ENCODE measurements around the gene RPGR.
A peak's percentile ranks its signal among the peaks of the same experiment; 100 is the strongest.

Gene RPGR

GRCh38 chrX:38352362-38352761 lies 25.1 kb upstream of the RPGR start, which contains the start of gene OTC:
OTC (plus strand) TSS chrX:38352604; CDS start chrX:38352697, 93 bp downstream.
- H3K4me1 ChIP-seq (ENCODE audit: control insufficient read depth in 1 of 2, insufficient read depth in 2 of 2, low read length in 2 of 2): no peaks in the 10 kb centered on the region

DNA sequence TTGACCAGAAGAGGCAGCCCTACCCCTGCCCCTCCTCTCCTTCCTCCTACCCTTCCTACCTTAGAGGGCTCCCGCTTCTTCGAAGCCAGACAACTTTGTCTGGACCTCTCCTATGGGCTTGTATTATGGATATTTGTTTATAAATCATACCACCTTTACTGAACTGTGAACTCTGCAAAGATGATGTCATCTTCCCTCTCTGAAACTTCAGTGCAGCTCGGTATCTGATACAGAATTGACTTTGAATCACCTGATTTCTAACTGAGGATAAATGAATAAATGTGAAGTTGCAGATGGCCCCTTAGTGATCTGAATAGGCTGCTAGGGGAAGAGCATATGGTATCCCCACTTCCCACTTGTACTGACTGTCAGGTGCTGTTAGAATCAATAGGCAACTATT lies 24.0 kb upstream of the RPGR start:
- Histone ChIP-seq H3K9me3 (ENCODE audit: control insufficient read depth in 1 of 2, low read length in 2 of 2) (no peaks in the 10 kb centered on the region), H3K36me3 (ENCODE audit: control insufficient read depth in 1 of 2, insufficient read depth in 2 of 2, low read length in 2 of 2) (no peaks in the 10 kb centered on the region), H3K4me1 (ENCODE audit: control insufficient read depth in 1 of 2, insufficient read depth in 2 of 2, low read length in 2 of 2) (no peaks in the 10 kb centered on the region), H3K4me3 (ENCODE audit: low read depth in 1 of 2, low read length in 2 of 2) (no peak overlapping the region), H3K27me3 (ENCODE audit: low read depth, low read length) (no peaks in the 10 kb centered on the region), H3K27ac (ENCODE audit: low read length) (no peak overlapping the region)

More at GRCh38 chrX:38352362-38352761, 25.1 kb upstream of the RPGR start, which contains the start of gene OTC:
- no peaks in the 10 kb centered on the region for H3K27me3 ChIP-seq (ENCODE audit: low read depth, low read length)
- no peaks in the 10 kb centered on the region for H3K36me3 ChIP-seq (ENCODE audit: control insufficient read depth in 1 of 2, insufficient read depth in 2 of 2, low read length in 2 of 2)
- no peaks in the 10 kb centered on the region for H3K9me3 ChIP-seq (ENCODE audit: control insufficient read depth in 1 of 2, low read length in 2 of 2)
- peak within 1 kb of the TSS in 1 of 2 donors; percentile 37 for H3K4me3 ChIP-seq (ENCODE audit: low read depth in 1 of 2, low read length in 2 of 2)
- H3K27ac ChIP-seq (ENCODE audit: low read length): peak within 1 kb of the TSS; percentile 8

DNA sequence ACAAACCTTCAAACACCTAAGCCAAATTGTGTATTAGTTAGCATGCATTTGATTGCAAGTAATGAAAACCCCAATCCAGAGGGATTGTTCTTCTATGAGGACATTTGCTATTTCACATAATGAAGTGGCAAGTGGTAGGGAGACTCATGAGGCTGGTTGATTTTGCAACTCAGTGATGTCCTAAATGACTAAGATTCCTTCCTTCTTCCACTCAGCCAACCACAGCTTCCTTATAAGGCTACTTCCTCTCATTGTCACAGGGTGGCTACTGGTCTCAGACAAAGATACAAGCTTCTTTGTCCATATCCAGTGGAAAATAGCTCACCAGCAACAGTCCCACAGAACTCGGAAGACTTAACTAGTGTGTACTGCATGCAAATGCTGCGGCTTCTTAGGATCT lies 19.8 kb upstream of the RPGR start:
- Histone ChIP-seq H3K36me3 (ENCODE audit: control insufficient read depth in 1 of 2, insufficient read depth in 2 of 2, low read length in 2 of 2) (no peaks in the 10 kb centered on the region), H3K9me3 (ENCODE audit: control insufficient read depth in 1 of 2, low read length in 2 of 2) (no peaks in the 10 kb centered on the region), H3K4me1 (ENCODE audit: control insufficient read depth in 1 of 2, insufficient read depth in 2 of 2, low read length in 2 of 2) (no peaks in the 10 kb centered on the region), H3K27me3 (ENCODE audit: low read depth, low read length) (no peaks in the 10 kb centered on the region), H3K27ac (ENCODE audit: low read length) (no peak overlapping the region), H3K4me3 (ENCODE audit: low read depth in 1 of 2, low read length in 2 of 2) (no peak overlapping the region)

DNA sequence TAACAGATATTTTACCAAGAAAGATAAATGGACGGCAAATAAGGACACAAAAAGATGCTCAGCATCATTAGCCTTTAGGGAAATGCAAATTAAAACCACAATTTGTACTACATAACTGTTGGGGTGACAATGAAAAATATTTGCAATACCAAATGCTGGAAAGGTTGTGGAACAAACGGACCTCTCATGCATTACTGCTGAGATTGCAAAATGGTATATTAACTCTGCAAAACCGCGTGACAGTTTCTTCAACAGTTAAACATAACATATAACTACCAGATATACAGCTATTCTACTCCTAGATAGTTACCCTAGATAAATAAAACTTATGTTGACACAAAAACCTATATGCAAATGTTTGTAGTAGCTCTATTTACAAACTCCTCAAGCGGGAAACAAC lies 18.8 kb upstream of the RPGR start:
- Histone ChIP-seq H3K4me3 (ENCODE audit: low read depth in 1 of 2, low read length in 2 of 2) (no peak overlapping the region), H3K27me3 (ENCODE audit: low read depth, low read length) (no peaks in the 10 kb centered on the region), H3K36me3 (ENCODE audit: control insufficient read depth in 1 of 2, insufficient read depth in 2 of 2, low read length in 2 of 2) (no peaks in the 10 kb centered on the region), H3K4me1 (ENCODE audit: control insufficient read depth in 1 of 2, insufficient read depth in 2 of 2, low read length in 2 of 2) (no peaks in the 10 kb centered on the region), H3K27ac (ENCODE audit: low read length) (no peak overlapping the region), H3K9me3 (ENCODE audit: control insufficient read depth in 1 of 2, low read length in 2 of 2) (no peaks in the 10 kb centered on the region)

DNA sequence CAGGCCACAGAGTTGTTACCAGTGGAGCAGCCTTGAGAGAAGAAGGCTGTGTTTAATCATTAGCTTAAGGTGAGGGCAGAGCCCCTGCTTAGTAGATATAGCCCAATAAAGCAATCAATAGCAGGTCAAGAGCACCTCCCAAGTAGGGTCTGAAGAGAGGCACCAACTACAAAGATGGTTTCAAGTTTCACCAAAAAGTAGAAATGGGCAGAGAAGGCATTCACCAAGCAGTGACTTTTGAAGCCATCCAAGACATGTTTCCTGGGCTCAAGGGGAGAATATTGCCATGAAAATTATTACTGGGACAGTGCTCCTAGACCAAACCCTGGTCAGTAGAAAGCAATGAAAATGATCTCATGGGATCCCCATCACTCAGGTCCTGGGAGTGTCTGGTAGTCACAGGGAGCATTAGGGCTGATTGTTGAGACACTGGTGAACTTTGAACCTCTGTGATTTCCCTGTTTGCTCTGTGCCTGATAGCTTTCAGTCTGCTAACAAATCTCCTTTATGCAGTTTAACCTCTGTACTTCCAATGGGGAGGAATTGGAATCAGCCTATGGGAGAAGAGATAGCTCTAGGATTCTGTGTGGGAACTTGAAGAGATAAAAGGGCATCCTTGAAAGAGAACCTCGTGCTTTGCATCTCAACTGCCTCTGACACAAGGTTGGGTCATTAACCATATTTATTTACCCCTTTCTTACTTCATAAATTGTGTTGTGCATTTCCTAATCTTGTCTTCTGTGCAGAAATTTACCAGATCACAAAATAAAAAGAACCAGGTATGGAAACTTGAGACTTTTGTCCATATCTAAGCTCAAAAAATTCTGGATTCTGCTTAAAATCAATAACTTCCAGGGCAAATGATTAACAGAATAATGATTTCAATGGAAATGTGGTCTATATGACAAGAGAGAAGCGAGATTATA lies 15.8 kb upstream of the RPGR start:
- Histone ChIP-seq H3K4me3 (ENCODE audit: low read depth in 1 of 2, low read length in 2 of 2) (no peak overlapping the region), H3K4me1 (ENCODE audit: control insufficient read depth in 1 of 2, insufficient read depth in 2 of 2, low read length in 2 of 2) (no peaks in the 10 kb centered on the region), H3K9me3 (ENCODE audit: control insufficient read depth in 1 of 2, low read length in 2 of 2) (no peaks in the 10 kb centered on the region), H3K27ac (ENCODE audit: low read length) (no peak overlapping the region), H3K27me3 (ENCODE audit: low read depth, low read length) (no peaks in the 10 kb centered on the region), H3K36me3 (ENCODE audit: control insufficient read depth in 1 of 2, insufficient read depth in 2 of 2, low read length in 2 of 2) (no peaks in the 10 kb centered on the region)

- no peaks in the 10 kb centered on the region for H3K4me1 ChIP-seq (ENCODE audit: control insufficient read depth in 1 of 2, insufficient read depth in 2 of 2, low read length in 2 of 2)
- no peak overlapping the region for H3K27ac ChIP-seq (ENCODE audit: low read length)
- no peaks in the 10 kb centered on the region for H3K36me3 ChIP-seq (ENCODE audit: control insufficient read depth in 1 of 2, insufficient read depth in 2 of 2, low read length in 2 of 2)
- no peak overlapping the region for H3K4me3 ChIP-seq (ENCODE audit: low read depth in 1 of 2, low read length in 2 of 2)
- H3K9me3 ChIP-seq (ENCODE audit: control insufficient read depth in 1 of 2, low read length in 2 of 2): no peaks in the 10 kb centered on the region
- H3K27me3 ChIP-seq (ENCODE audit: low read depth, low read length): no peaks in the 10 kb centered on the region
These were observed 14.1 kb upstream of the RPGR start for GRCh38 chrX:38341442-38341841.

DNA sequence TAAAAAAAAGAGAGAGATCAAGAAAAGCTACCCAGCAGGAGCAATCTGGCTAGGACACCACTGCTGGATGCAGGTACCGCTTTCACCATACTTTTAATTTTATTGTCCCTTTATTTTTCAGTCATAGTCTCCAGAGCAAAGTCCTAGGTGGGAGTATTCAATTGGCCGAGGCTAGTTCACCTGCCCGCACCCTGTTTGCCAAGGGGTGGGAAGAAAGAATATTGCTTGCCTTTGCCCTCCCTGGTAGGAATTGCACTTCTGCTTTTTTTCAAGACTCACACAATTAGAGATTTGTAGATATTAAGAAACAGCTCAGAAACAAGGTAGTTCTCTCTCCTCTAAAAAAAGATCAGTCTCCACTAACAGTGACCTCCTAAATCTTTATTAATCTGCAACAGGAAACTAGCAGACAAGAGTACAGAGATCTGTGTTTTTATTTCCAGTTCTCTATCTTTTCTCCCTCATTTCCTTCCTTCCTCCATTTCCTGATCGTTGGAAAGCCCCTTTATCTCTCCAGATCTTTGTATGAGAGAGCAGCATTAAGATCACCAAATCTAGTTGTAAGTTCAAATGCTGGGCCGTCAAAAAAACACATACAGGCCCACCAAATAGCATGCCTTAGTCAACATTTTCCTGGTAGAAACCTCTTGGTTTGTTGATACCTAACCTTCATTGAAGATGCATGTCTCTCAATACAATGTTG lies 9.4 kb upstream of the RPGR start:
- H3K4me3 ChIP-seq (ENCODE audit: low read depth in 1 of 2, low read length in 2 of 2): no peak overlapping the region
- H3K27me3 ChIP-seq (ENCODE audit: low read depth, low read length): no peaks in the 10 kb centered on the region
- no peaks in the 10 kb centered on the region for H3K36me3 ChIP-seq (ENCODE audit: control insufficient read depth in 1 of 2, insufficient read depth in 2 of 2, low read length in 2 of 2)
- H3K4me1 ChIP-seq (ENCODE audit: control insufficient read depth in 1 of 2, insufficient read depth in 2 of 2, low read length in 2 of 2): no peaks in the 10 kb centered on the region
- no peak overlapping the region for H3K27ac ChIP-seq (ENCODE audit: low read length)
- no peaks in the 10 kb centered on the region for H3K9me3 ChIP-seq (ENCODE audit: control insufficient read depth in 1 of 2, low read length in 2 of 2)

GRCh38 chrX:38335382-38335781 lies 8.1 kb upstream of the RPGR start:
- Histone ChIP-seq H3K4me3 (ENCODE audit: low read depth in 1 of 2, low read length in 2 of 2) (no peak overlapping the region), H3K9me3 (ENCODE audit: control insufficient read depth in 1 of 2, low read length in 2 of 2) (no peaks in the 10 kb centered on the region), H3K36me3 (ENCODE audit: control insufficient read depth in 1 of 2, insufficient read depth in 2 of 2, low read length in 2 of 2) (no peaks in the 10 kb centered on the region), H3K27me3 (ENCODE audit: low read depth, low read length) (no peaks in the 10 kb centered on the region), H3K4me1 (ENCODE audit: control insufficient read depth in 1 of 2, insufficient read depth in 2 of 2, low read length in 2 of 2) (no peaks in the 10 kb centered on the region), H3K27ac (ENCODE audit: low read length) (no peak overlapping the region)

DNA sequence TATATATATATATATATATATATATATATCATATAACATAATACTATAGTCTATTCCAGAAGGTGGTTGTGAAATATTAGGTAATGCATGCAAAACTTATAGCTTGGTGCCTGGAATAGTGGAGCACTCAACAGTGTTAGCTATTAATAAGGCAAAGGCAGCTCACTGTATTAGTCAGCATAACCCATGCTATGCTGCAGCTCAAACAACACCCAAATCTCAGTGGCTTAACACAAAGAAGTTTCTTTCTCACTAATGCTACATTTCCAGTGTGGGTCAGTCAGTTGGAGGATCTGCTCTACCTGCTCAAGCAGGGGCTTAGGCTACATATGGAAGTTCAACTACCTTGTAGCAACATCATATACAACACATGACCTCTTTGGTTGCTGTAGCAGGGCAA lies 5.2 kb upstream of the RPGR start:
- Histone ChIP-seq H3K27me3 (ENCODE audit: low read depth, low read length) (no peaks in the 10 kb centered on the region), H3K36me3 (ENCODE audit: control insufficient read depth in 1 of 2, insufficient read depth in 2 of 2, low read length in 2 of 2) (no peaks in the 10 kb centered on the region), H3K9me3 (ENCODE audit: control insufficient read depth in 1 of 2, low read length in 2 of 2) (no peaks in the 10 kb centered on the region), H3K4me1 (ENCODE audit: control insufficient read depth in 1 of 2, insufficient read depth in 2 of 2, low read length in 2 of 2) (no peaks in the 10 kb centered on the region), H3K27ac (ENCODE audit: low read length) (no peak overlapping the region), H3K4me3 (ENCODE audit: low read depth in 1 of 2, low read length in 2 of 2) (no peak overlapping the region)

- no peaks in the 10 kb centered on the region for H3K9me3 ChIP-seq (ENCODE audit: control insufficient read depth in 1 of 2, low read length in 2 of 2)
- H3K36me3 ChIP-seq (ENCODE audit: control insufficient read depth in 1 of 2, insufficient read depth in 2 of 2, low read length in 2 of 2): peaks cover 0 to 3% of the 10 kb centered on the region in 2 donors
- H3K4me3 ChIP-seq (ENCODE audit: low read depth in 1 of 2, low read length in 2 of 2): peak overlapping the region; percentile 18 to 65
- H3K27ac ChIP-seq (ENCODE audit: low read length): no peak overlapping the region
- H3K27me3 ChIP-seq (ENCODE audit: low read depth, low read length): no peaks in the 10 kb centered on the region
- H3K4me1 ChIP-seq (ENCODE audit: control insufficient read depth in 1 of 2, insufficient read depth in 2 of 2, low read length in 2 of 2): no peaks in the 10 kb centered on the region
These were observed 419 bp upstream of the RPGR start for GRCh38 chrX:38327775-38328081.

DNA sequence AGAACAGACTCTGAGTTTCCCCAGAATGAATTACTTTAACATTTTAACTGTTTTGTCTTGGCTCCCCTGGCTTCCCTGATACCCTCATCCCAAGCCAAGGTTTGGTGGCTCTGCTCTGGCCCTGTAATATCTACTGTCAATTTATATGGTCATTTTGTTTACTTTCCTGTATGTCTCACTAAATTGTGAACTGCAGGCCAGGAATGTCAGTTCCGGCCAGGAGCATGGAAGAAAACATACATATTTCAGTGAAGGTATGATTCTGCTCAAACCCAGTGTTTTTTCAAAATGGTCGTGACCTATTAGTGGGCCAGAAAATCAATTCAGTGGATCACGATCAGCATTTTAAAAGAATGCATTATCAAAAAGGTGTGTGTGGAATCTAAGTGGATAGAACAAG lies 1.2 kb downstream of the RPGR start:
- H3K9me3 ChIP-seq (ENCODE audit: control insufficient read depth in 1 of 2, low read length in 2 of 2): no peaks in the 10 kb centered on the region
- peaks cover 0 to 3% of the 10 kb centered on the region in 2 donors for H3K36me3 ChIP-seq (ENCODE audit: control insufficient read depth in 1 of 2, insufficient read depth in 2 of 2, low read length in 2 of 2)
- H3K27me3 ChIP-seq (ENCODE audit: low read depth, low read length): no peaks in the 10 kb centered on the region
- peak overlapping the region; percentile 55 to 65 for H3K4me3 ChIP-seq (ENCODE audit: low read depth in 1 of 2, low read length in 2 of 2)
- peak overlapping the region; percentile 49 for H3K27ac ChIP-seq (ENCODE audit: low read length)
- no peaks in the 10 kb centered on the region for H3K4me1 ChIP-seq (ENCODE audit: control insufficient read depth in 1 of 2, insufficient read depth in 2 of 2, low read length in 2 of 2)

All from muscle layer of duodenum (tissue), 2 donors.